Sigmoid colon (tissue), 4 donors: ENCODE data around the gene KIDINS220.

Experiments
- EP300 ChIP-seq, 4 donors: sonication (generic); formaldehyde crosslinking; IDR thresholded peaks; one replicate each; pipeline ENCODE4 v1.6.1; 2017; ENCODE audit warnings: antibody characterized with exemption in 4 of 4
- POLR2A ChIP-seq, 2 donors: fragments of 450-650 bp; IDR thresholded peaks; one replicate each; pipeline ENCODE4 v1.6.1; 2016; ENCODE audit warnings: antibody characterized with exemption in 2 of 2, mild to moderate bottlenecking in 2 of 2, moderate library complexity in 2 of 2
- TF ChIP-seq, protein P1 (sequence below), 4 experiments: fragments of 450-650 bp in 3 of 4; fragments of 200-600 bp in 1 of 4; IDR thresholded peaks; one replicate each; pipeline ENCODE4 v1.5.1; 2016 to 2019; ENCODE audit warnings: antibody characterized with exemption in 4 of 4, mild to moderate bottlenecking in 3 of 4, moderate library complexity in 2 of 4

- TF ChIP-seq, protein P1, sequence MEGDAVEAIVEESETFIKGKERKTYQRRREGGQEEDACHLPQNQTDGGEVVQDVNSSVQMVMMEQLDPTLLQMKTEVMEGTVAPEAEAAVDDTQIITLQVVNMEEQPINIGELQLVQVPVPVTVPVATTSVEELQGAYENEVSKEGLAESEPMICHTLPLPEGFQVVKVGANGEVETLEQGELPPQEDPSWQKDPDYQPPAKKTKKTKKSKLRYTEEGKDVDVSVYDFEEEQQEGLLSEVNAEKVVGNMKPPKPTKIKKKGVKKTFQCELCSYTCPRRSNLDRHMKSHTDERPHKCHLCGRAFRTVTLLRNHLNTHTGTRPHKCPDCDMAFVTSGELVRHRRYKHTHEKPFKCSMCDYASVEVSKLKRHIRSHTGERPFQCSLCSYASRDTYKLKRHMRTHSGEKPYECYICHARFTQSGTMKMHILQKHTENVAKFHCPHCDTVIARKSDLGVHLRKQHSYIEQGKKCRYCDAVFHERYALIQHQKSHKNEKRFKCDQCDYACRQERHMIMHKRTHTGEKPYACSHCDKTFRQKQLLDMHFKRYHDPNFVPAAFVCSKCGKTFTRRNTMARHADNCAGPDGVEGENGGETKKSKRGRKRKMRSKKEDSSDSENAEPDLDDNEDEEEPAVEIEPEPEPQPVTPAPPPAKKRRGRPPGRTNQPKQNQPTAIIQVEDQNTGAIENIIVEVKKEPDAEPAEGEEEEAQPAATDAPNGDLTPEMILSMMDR (IDR thresholded peaks at IDR 0.05) = no peak
- no peak for TF ChIP-seq EP300 (IDR thresholded peaks at IDR 0.05)
- no peak for TF ChIP-seq POLR2A (IDR thresholded peaks at IDR 0.05)
These were observed 85.0 kb downstream of the KIDINS220 start for GRCh38 chr2:8752385-8752784.
